Tibial nerve (tissue), 3 donors: ENCODE measurements around the gene WTIP.

Source experiments
- POLR2A ChIP-seq, 2 donors: fragments of 450-650 bp; IDR thresholded peaks; one replicate each; pipeline ENCODE4 v1.6.1; 2017; ENCODE audit warnings: antibody characterized with exemption in 2 of 2, mild to moderate bottlenecking in 2 of 2, moderate library complexity in 2 of 2
- TF ChIP-seq, protein P1 (sequence below), 5 experiments: fragments of 200-600 bp in 3 of 5; fragments of 450-650 bp in 2 of 5; sonication (generic) in 3 of 5; IDR thresholded peaks; one replicate each; pipeline ENCODE4 v1.5.1; 2016 to 2019; ENCODE audit warnings: antibody characterized with exemption in 5 of 5, mild to moderate bottlenecking in 3 of 5, moderate library complexity in 2 of 5

DNA sequence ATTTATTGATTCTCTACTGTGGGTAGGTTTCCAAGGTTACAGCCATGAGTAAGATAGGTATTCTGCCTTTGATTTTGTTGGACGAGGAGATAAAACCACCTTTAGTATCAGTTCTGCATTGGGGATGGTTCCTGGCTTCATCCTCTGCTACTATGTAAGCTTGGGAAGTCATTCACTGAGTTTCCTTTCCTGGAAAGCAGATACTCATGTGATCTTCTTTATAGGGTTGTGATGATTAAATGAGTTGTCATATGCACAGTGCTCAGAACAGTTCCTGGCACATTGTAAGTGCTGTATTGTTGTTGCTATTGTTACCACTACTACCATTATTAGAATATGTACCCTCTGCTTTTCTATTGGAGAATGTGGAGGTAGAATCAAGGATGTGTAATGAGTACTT is 13.1 kb upstream of the WTIP start:
- TF ChIP-seq, protein P1, sequence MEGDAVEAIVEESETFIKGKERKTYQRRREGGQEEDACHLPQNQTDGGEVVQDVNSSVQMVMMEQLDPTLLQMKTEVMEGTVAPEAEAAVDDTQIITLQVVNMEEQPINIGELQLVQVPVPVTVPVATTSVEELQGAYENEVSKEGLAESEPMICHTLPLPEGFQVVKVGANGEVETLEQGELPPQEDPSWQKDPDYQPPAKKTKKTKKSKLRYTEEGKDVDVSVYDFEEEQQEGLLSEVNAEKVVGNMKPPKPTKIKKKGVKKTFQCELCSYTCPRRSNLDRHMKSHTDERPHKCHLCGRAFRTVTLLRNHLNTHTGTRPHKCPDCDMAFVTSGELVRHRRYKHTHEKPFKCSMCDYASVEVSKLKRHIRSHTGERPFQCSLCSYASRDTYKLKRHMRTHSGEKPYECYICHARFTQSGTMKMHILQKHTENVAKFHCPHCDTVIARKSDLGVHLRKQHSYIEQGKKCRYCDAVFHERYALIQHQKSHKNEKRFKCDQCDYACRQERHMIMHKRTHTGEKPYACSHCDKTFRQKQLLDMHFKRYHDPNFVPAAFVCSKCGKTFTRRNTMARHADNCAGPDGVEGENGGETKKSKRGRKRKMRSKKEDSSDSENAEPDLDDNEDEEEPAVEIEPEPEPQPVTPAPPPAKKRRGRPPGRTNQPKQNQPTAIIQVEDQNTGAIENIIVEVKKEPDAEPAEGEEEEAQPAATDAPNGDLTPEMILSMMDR (IDR thresholded peaks at IDR 0.05) = no peak
- TF ChIP-seq POLR2A (IDR thresholded peaks at IDR 0.05) = no peak
